Body of pancreas (tissue), 4 donors: ENCODE data around the gene RAD50.

Source experiments
- CTCF ChIP-seq, 7 experiments: fragments of 450-650 bp in 4 of 7; fragments of 200-600 bp in 3 of 7; sonication (generic) in 3 of 7; IDR thresholded peaks; one replicate each; pipeline ENCODE4 v1.5.1; 2016 to 2019; ENCODE audit warnings: antibody characterized with exemption in 7 of 7
- POLR2A ChIP-seq, 3 donors: fragments of 450-650 bp; IDR thresholded peaks; one replicate each; pipeline ENCODE4 v1.6.1; 2016; ENCODE audit warnings: antibody characterized with exemption in 3 of 3, mild to moderate bottlenecking in 2 of 3

- TF ChIP-seq CTCF (IDR thresholded peaks at IDR 0.05) = no peak
- TF ChIP-seq POLR2A (IDR thresholded peaks at IDR 0.05) = no peak
These were observed 122.0 kb downstream of the RAD50 start for GRCh38 chr5:132678735-132679134.
